ENCODE measurements around the gene ATXN1. TPM values are rescaled to one million over a fixed set of nuclear protein-coding genes. Genes with fewer than 3 reads are reported as not detected.

ATXN1 gene
- total and polyA plus RNA-seq, 2 of the 13 experiments (the other 11 are each of a cell fraction or from before 2014, with no cell fraction given) = 20.7 to 39.5 TPM

- DNase-seq (ENCODE audit: low spot score) (no peak), FAIRE-seq (peak; percentile 70), ATAC-seq (no peak)
- H3K4me3 ChIP-seq (replicated peaks in 1 of 3; ENCODE audit: insufficient read depth in 1 of 3, low read depth in 2 of 3, low read length in 3 of 3) = no peak overlapping the region
- ChIA-PET POLR2A (no interaction called here), CTCF (ENCODE audit: low intra/inter-chr PET ratio, low total read pairs) (no interaction called here)
- H3K9me3 ChIP-seq (ENCODE audit: low read length) = no peaks in the 10 kb centered on the region
- H3K79me2 ChIP-seq (ENCODE audit: insufficient read depth, low read length) = no peaks in the 10 kb centered on the region
- no peak overlapping the region for H3K27ac ChIP-seq (ENCODE audit: extremely low read length, insufficient read depth, low read length)
- H3K4me2 ChIP-seq (ENCODE audit: low read depth, low read length) = no peak overlapping the region
- WGBS (ENCODE audit: low lambda C conversion rate) = 89% methylated on average over 3 of the region's 3 CpGs
- H3K27me3 ChIP-seq (ENCODE audit: control insufficient read depth in 1 of 2, insufficient read depth in 2 of 2, low read length in 2 of 2) = no peaks in the 10 kb centered on the region
- H4K20me1 ChIP-seq (ENCODE audit: insufficient read depth, low read length) = no peaks in the 10 kb centered on the region
- in situ Hi-C loops (cut with HindIII; ENCODE audit: extremely low pct_ligation_motif_present, low pct_unique_long_range_greater_than_20kb) = no loop called here
- H3K36me3 ChIP-seq (replicated peaks in 1 of 2; ENCODE audit: control insufficient read depth in 1 of 2, insufficient read depth in 2 of 2, low read length in 2 of 2) = peaks cover 0 to 5% of the 10 kb centered on the region in 2 experiments; a peak in 1 of 5 replicates
- no peak overlapping the region for H3K9ac ChIP-seq (ENCODE audit: insufficient read depth, low read depth, low read length)
- intact Hi-C loops (cut with micrococcal nuclease; ENCODE audit: unreplicated experiment) = loop anchor here (10.0 kb wide), 1 partner anchor 160 kb away; no protein-coding TSS in a partner anchor
- peaks cover 21% of the 10 kb centered on the region for H3K4me1 ChIP-seq (ENCODE audit: insufficient read depth, low read length)
- BruUV-seq (replicated peaks) = no TSS peak
- TF ChIP-seq XBP1 (CRISPR knock-in tag; IDR thresholded peaks at IDR 0.05) (no peak), SIN3B (IDR thresholded peaks at IDR 0.05; ENCODE audit: low read length) (no peak), ZNF441 (CRISPR knock-in tag; IDR thresholded peaks at IDR 0.05; ENCODE audit: borderline replicate concordance) (no peak), ZNF331 (CRISPR knock-in tag; IDR thresholded peaks at IDR 0.05) (no peak), FOSL2 (CRISPR knock-in tag; IDR thresholded peaks at IDR 0.05) (peak; percentile 55), KDM3A (CRISPR knock-in tag; IDR thresholded peaks at IDR 0.05; ENCODE audit: low read depth) (no peak)
- H2AFZ ChIP-seq (ENCODE audit: low read length) = no peak overlapping the region
Observed at GRCh38 chr6:16494793-16495192, 266.5 kb downstream of the ATXN1 start.

DNA sequence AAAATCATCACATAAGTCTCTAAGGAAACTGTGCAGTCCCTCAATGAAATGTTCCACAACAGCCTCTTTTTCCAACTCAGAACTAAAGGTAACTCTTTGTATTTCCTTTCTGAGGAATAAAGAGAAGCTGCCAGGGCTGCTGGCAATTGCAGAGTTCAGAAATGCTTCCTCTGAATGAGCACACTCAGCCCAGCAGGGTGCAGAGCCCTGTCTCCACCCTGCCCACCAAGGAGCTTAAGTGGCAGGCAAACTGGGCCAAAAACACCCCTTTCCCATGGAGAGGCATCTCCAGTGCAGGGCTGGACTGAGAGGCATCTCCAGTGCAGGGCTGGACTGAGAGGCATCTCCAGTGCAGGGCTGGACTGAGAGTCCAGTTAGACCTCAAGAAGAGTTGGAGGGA is 267.5 kb downstream of the ATXN1 start:
- Histone ChIP-seq H3K27ac (ENCODE audit: extremely low read length, insufficient read depth, low read length) (no peak overlapping the region), H3K79me2 (ENCODE audit: insufficient read depth, low read length) (no peaks in the 10 kb centered on the region), H3K4me3 (replicated peaks in 1 of 3; ENCODE audit: insufficient read depth in 1 of 3, low read depth in 2 of 3, low read length in 3 of 3) (no peak overlapping the region), H3K36me3 (replicated peaks in 1 of 2; ENCODE audit: control insufficient read depth in 1 of 2, insufficient read depth in 2 of 2, low read length in 2 of 2) (peaks cover 0 to 4% of the 10 kb centered on the region in 2 experiments; a peak in 1 of 5 replicates), H3K4me2 (ENCODE audit: low read depth, low read length) (no peak overlapping the region), H3K4me1 (ENCODE audit: insufficient read depth, low read length) (peaks cover 21% of the 10 kb centered on the region), H3K27me3 (ENCODE audit: control insufficient read depth in 1 of 2, insufficient read depth in 2 of 2, low read length in 2 of 2) (no peaks in the 10 kb centered on the region), H2AFZ (ENCODE audit: low read length) (no peak overlapping the region), H4K20me1 (ENCODE audit: insufficient read depth, low read length) (no peaks in the 10 kb centered on the region), H3K9me3 (ENCODE audit: low read length) (no peaks in the 10 kb centered on the region), H3K9ac (ENCODE audit: insufficient read depth, low read depth, low read length) (no peak overlapping the region)
- in situ Hi-C loops (cut with HindIII; ENCODE audit: extremely low pct_ligation_motif_present, low pct_unique_long_range_greater_than_20kb) (no loop called here), intact Hi-C loops (cut with micrococcal nuclease; ENCODE audit: unreplicated experiment) (loop anchor here (10.0 kb wide), 1 partner anchor 159 kb away; no protein-coding TSS in a partner anchor)
- no TSS peak for BruUV-seq (replicated peaks)
- CTCF ChIA-PET (ENCODE audit: low intra/inter-chr PET ratio, low total read pairs) = no interaction called here
- ATAC-seq (no peak), FAIRE-seq (no peak), DNase-seq (ENCODE audit: low spot score) (no peak)
- POLR2A ChIA-PET = no interaction called here
- TF ChIP-seq TEAD3 (CRISPR knock-in tag; optimal IDR thresholded peaks at IDR 0.05; ENCODE audit: borderline replicate concordance) (no peak), PTBP1 (IDR thresholded peaks at IDR 0.05; ENCODE audit: low read depth, low read length, poor library complexity, severe bottlenecking) (no peak), BORCS8-MEF2B (CRISPR knock-in tag; IDR thresholded peaks at IDR 0.05) (no peak), ZNF713 (CRISPR knock-in tag; IDR thresholded peaks at IDR 0.05) (no peak), BCL6 (CRISPR knock-in tag; IDR thresholded peaks at IDR 0.05) (no peak), HHEX (CRISPR knock-in tag; IDR thresholded peaks at IDR 0.05) (no peak), REST (IDR thresholded peaks at IDR 0.05; ENCODE audit: borderline replicate concordance in 1 of 2, low read depth in 1 of 2, low read length in 2 of 2) (no peak), MXD3 (CRISPR knock-in tag; IDR thresholded peaks at IDR 0.05) (no peak), SMAD9 (CRISPR knock-in tag; IDR thresholded peaks at IDR 0.05) (no peak), ZNF75D (CRISPR knock-in tag; IDR thresholded peaks at IDR 0.05; ENCODE audit: borderline replicate concordance) (no peak), ZBTB42 (CRISPR knock-in tag; IDR thresholded peaks at IDR 0.05) (no peak), ZNF335 (CRISPR knock-in tag; IDR thresholded peaks at IDR 0.05) (no peak)
